ENCODE results near the gene NAV2.

DNA sequence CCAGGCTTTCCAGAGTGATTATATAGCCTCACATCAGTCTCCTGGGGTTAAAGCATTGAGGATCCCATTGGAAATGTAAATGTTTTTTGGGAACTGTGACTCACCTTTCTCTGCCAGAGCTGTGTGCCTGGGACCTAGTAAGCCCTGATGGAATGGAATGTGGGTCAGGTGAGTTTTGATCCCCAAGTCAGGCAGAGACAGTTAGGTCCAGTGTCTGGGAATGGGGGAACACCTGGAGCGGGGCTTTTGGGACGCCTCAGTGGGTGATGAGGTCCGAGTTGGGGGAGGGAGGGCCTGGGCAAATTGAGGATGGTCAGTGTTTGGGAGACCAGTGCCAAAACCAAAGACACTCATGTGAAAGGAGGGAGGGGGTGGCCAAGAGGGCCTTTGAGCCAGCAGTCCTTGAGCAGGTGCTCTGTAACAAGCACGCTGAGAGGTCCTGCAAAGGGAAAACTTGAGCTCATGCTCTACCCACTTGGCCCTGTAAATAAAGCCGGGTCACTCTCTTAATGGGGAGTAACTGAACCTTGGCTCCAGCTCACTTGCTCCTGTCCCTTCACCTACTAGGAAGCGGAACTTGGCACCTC, 104.7 kb downstream of the NAV2 start:
- TF ChIP-seq EZH2 (IDR thresholded peaks at IDR 0.05; ENCODE audit: borderline replicate concordance, low read length), result no peak
- TF ChIP-seq, protein P1, sequence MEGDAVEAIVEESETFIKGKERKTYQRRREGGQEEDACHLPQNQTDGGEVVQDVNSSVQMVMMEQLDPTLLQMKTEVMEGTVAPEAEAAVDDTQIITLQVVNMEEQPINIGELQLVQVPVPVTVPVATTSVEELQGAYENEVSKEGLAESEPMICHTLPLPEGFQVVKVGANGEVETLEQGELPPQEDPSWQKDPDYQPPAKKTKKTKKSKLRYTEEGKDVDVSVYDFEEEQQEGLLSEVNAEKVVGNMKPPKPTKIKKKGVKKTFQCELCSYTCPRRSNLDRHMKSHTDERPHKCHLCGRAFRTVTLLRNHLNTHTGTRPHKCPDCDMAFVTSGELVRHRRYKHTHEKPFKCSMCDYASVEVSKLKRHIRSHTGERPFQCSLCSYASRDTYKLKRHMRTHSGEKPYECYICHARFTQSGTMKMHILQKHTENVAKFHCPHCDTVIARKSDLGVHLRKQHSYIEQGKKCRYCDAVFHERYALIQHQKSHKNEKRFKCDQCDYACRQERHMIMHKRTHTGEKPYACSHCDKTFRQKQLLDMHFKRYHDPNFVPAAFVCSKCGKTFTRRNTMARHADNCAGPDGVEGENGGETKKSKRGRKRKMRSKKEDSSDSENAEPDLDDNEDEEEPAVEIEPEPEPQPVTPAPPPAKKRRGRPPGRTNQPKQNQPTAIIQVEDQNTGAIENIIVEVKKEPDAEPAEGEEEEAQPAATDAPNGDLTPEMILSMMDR (conservative IDR thresholded peaks at IDR 0.05 in 1 of 2, IDR thresholded peaks at IDR 0.05 in 1 of 2; ENCODE audit: extremely low read depth in 1 of 2, insufficient read depth in 1 of 2, low read depth in 1 of 2, low read length in 2 of 2), result no peak
